Liver (tissue), 9 donors: ENCODE results near the gene CLDN6. TPM values are rescaled to one million over a fixed set of nuclear protein-coding genes. Genes with fewer than 3 reads are reported as not detected.

Experiments used
- DNase-seq: peaks from one replicate; pipeline ENCODE4 v3.0.0-alpha.2; 2017; ENCODE audit warnings: low spot score
- H3K27ac ChIP-seq, 2 donors: one replicate each; pipeline ENCODE4 v1.7.0; 2013; ENCODE audit warnings: inconsistent platforms in 2 of 2, low read length in 2 of 2, control low read depth in 1 of 2, low read depth in 1 of 2, mild to moderate bottlenecking in 1 of 2
- H3K27me3 ChIP-seq, 4 donors: one replicate each; pipeline versions ENCODE4 v1.6.1 to v1.7.0; 2013; ENCODE audit warnings: low read length in 3 of 4, inconsistent platforms in 1 of 4, mild to moderate bottlenecking in 1 of 4, moderate library complexity in 1 of 4; ENCODE audit not compliant: control insufficient read depth in 4 of 4, insufficient read depth in 4 of 4
- H3K36me3 ChIP-seq, 4 donors: one replicate each; pipeline versions ENCODE4 v1.6.1 to v1.7.0; 2013; ENCODE audit warnings: low read length in 3 of 4, mild to moderate bottlenecking in 3 of 4, low read depth in 1 of 4, moderate library complexity in 1 of 4; ENCODE audit not compliant: control insufficient read depth in 4 of 4, insufficient read depth in 3 of 4
- H3K4me1 ChIP-seq, 4 donors: one replicate each; pipeline versions ENCODE4 v1.6.1 to v1.7.0; 2013; ENCODE audit warnings: low read length in 3 of 4, mild to moderate bottlenecking in 3 of 4, moderate library complexity in 1 of 4; ENCODE audit not compliant: control insufficient read depth in 4 of 4, insufficient read depth in 4 of 4
- H3K4me3 ChIP-seq, 3 donors: one replicate each; pipeline versions ENCODE4 v1.6.1 to v1.7.0; 2013; ENCODE audit warnings: low read length in 3 of 3, control low read depth in 1 of 3, low read depth in 1 of 3, mild to moderate bottlenecking in 1 of 3
- H3K9ac ChIP-seq, 2 donors: one replicate each; pipeline ENCODE4 v1.7.0; 2013; ENCODE audit warnings: low read length in 2 of 2, mild to moderate bottlenecking in 2 of 2, moderate library complexity in 2 of 2, control low read depth in 1 of 2, low read depth in 1 of 2
- H3K9me3 ChIP-seq, 4 donors: one replicate each; pipeline versions ENCODE4 v1.6.1 to v1.7.0; 2013; ENCODE audit warnings: low read length in 3 of 4; ENCODE audit not compliant: control insufficient read depth in 4 of 4
- EGR1 ChIP-seq, 2 donors: IDR thresholded peaks; 2 replicates each; pipeline ENCODE4 v1.6.1; 2016 to 2018; ENCODE audit warnings: antibody characterized with exemption in 2 of 2, low read depth in 2 of 2
- FOXA1 ChIP-seq: IDR thresholded peaks from 2 replicates; pipeline ENCODE4 v1.6.1; 2016; ENCODE audit warnings: antibody characterized with exemption
- FOXA2 ChIP-seq: IDR thresholded peaks from 2 replicates; pipeline ENCODE4 v1.6.1; 2016; ENCODE audit warnings: antibody characterized with exemption
- GABPA ChIP-seq, 2 donors: IDR thresholded peaks in 1 of 2; conservative IDR thresholded peaks in 1 of 2; 2 replicates each; pipeline ENCODE4 v1.6.1; 2016; ENCODE audit warnings: antibody characterized with exemption in 2 of 2, mild to moderate bottlenecking in 1 of 2, moderate library complexity in 1 of 2
- HNF4G ChIP-seq: IDR thresholded peaks from 2 replicates; pipeline ENCODE4 v1.6.1; 2016; ENCODE audit warnings: antibody characterized with exemption
- NR2F2 ChIP-seq: IDR thresholded peaks from 2 replicates; pipeline ENCODE4 v1.6.1; 2016; ENCODE audit warnings: antibody characterized with exemption
- RAD21 ChIP-seq, 2 donors: IDR thresholded peaks; 2 replicates each; pipeline ENCODE4 v1.6.1; 2016; ENCODE audit warnings: antibody characterized with exemption in 2 of 2, mild to moderate bottlenecking in 2 of 2
- RXRA ChIP-seq, 2 donors: IDR thresholded peaks; 2 replicates each; pipeline ENCODE4 v1.6.1; 2017 to 2018; ENCODE audit warnings: antibody characterized with exemption in 2 of 2, mild to moderate bottlenecking in 1 of 2
- SP1 ChIP-seq: IDR thresholded peaks from 2 replicates; pipeline ENCODE4 v1.6.1; 2018; ENCODE audit warnings: antibody characterized with exemption, mild to moderate bottlenecking
- TAF1 ChIP-seq: conservative IDR thresholded peaks from 2 replicates; pipeline ENCODE4 v1.6.1; 2016; ENCODE audit warnings: antibody characterized with exemption, mild to moderate bottlenecking
- YY1 ChIP-seq: IDR thresholded peaks from 2 replicates; pipeline ENCODE4 v1.6.1; 2016; ENCODE audit warnings: antibody characterized with exemption, mild to moderate bottlenecking
- WGBS: extraction: QIAGEN DNeasy Blood & Tissue Kit; methylation state at CpG from one replicate; pipeline ENCODE4 v1.1.7; 2013; 5-methylcytosine and 5-hydroxymethylcytosine counted together
- polyA plus RNA-seq, 2 donors: library from polyadenylated mRNA; stranded (reverse) in 1 of 2; unstranded in 1 of 2; fragments of 200-250 nt in 1 of 2; fragments of >200 nt in 1 of 2; fragmentation: Nextera tagmentation in 1 of 2; extraction: Ambion mirVana in 1 of 2; gene quantifications; one replicate each; pipeline versions ENCODE4 v1.2.1 to v1.2.3, GENCODE V29; 2013 to 2015
- total RNA-seq, 2 donors: library from RNA; depleted of rRNA; stranded (reverse); fragments of >200 nt; gene quantifications; one replicate each; pipeline ENCODE4 v1.2.3, GENCODE V29; 2014
- TF ChIP-seq, protein P1 (sequence below): IDR thresholded peaks from 2 replicates; pipeline ENCODE4 v1.6.1; 2016; ENCODE audit warnings: antibody characterized with exemption, mild to moderate bottlenecking
- TF ChIP-seq, protein P2 (sequence below): IDR thresholded peaks from 2 replicates; pipeline ENCODE4 v1.6.1; 2016; ENCODE audit warnings: antibody characterized with exemption
- TF ChIP-seq, protein P3 (sequence below): fragments of 150-350 bp; IDR thresholded peaks from 2 replicates; pipeline ENCODE4 v1.5.1; 2017; ENCODE audit warnings: improper control_type of control experiment, low read depth, low read length; ENCODE audit not compliant: missing input control
- TF ChIP-seq, protein P4 (sequence below): IDR thresholded peaks from 2 replicates; pipeline ENCODE4 v1.6.1; 2016; ENCODE audit warnings: antibody characterized with exemption
- donor health status: healthy.
- donor health status: healthy.
- donor health status: healthy.
- donor health status: healthy.
- donor health status: healthy.

The CLDN6 gene
- total and polyA plus RNA-seq, 4 donors, result 0.75 TPM; not detected in 3

DNA sequence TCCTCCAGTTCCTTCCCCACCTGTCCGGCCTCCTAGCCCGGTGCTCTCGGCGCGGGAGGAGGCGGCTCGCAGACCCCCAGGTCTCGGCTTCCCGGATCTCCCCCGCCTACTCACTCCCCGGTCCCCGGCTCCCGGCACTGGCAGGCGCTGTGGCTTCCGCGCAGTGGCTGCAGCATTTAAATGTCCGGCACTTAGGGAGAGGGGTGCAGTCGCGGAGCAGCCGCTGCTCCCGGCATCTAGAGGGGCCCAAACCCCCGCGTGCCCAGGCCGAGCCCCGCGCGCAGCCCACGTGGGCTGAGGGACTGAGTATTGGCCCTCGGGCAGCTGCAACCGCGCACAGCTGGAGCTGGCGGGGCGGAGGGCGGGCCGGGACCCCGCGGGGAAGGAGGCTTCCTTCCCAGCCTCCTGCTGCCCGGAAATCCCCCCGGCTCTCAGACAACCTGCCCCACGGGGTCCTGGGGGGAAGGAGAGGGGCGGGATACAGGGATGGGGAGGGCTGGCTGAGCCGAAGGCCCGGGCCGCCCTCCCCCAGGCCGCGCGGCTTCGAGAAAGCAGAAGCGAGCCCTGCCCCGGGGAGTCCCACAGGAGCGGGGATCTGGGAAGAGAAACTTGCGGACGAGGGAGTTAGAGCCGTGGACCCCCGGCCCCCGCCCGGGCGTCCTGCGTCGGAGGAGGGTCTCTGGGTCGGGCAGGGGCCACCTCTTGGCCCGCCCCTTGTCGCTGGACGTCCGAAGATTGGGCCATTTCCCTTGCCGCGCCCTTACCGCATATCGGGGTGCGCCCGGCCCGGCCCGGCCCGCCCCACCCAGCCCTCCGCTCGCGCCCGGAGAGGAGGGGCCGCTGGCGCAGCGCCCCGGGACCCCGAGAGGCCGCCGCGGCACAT, 28.0 kb upstream of the CLDN6 start, which contains the start of gene MMP25:
MMP25 (plus strand) TSS at position 804 of the 883 bp plus-strand sequence. CDS start 357 bp downstream, outside the sequence.
- Histone ChIP-seq H3K9ac (no peak within 1 kb of the TSS), H3K4me3 (peak within 1 kb of the TSS in 1 of 3 donors; percentile 41), H3K27ac (no peak within 1 kb of the TSS), H3K36me3 (no peaks in the 10 kb centered on the region), H3K4me1 (peaks cover 0 to 14% (median 5%) of the 10 kb centered on the region in 4 donors), H3K27me3 (peaks cover 0 to 6% (median 3%) of the 10 kb centered on the region in 4 donors), H3K9me3 (no peaks in the 10 kb centered on the region)
- WGBS, result 3% methylated on average over 86 of the region's 86 CpGs
- no peak for DNase-seq
- TF ChIP-seq GABPA (IDR thresholded peaks at IDR 0.05 in 1 of 2, conservative IDR thresholded peaks at IDR 0.05 in 1 of 2) (no peak), FOXA1 (no peak), HNF4G (no peak), NR2F2 (no peak), RXRA (IDR thresholded peaks at IDR 0.05) (no peak), RAD21 (IDR thresholded peaks at IDR 0.05) (no peak), YY1 (no peak), EGR1 (IDR thresholded peaks at IDR 0.05; ENCODE audit: low read depth in 2 of 2) (no peak), FOXA2 (no peak)
- TF ChIP-seq, protein P1, sequence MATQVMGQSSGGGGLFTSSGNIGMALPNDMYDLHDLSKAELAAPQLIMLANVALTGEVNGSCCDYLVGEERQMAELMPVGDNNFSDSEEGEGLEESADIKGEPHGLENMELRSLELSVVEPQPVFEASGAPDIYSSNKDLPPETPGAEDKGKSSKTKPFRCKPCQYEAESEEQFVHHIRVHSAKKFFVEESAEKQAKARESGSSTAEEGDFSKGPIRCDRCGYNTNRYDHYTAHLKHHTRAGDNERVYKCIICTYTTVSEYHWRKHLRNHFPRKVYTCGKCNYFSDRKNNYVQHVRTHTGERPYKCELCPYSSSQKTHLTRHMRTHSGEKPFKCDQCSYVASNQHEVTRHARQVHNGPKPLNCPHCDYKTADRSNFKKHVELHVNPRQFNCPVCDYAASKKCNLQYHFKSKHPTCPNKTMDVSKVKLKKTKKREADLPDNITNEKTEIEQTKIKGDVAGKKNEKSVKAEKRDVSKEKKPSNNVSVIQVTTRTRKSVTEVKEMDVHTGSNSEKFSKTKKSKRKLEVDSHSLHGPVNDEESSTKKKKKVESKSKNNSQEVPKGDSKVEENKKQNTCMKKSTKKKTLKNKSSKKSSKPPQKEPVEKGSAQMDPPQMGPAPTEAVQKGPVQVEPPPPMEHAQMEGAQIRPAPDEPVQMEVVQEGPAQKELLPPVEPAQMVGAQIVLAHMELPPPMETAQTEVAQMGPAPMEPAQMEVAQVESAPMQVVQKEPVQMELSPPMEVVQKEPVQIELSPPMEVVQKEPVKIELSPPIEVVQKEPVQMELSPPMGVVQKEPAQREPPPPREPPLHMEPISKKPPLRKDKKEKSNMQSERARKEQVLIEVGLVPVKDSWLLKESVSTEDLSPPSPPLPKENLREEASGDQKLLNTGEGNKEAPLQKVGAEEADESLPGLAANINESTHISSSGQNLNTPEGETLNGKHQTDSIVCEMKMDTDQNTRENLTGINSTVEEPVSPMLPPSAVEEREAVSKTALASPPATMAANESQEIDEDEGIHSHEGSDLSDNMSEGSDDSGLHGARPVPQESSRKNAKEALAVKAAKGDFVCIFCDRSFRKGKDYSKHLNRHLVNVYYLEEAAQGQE, result no peak
- TF ChIP-seq, protein P2, sequence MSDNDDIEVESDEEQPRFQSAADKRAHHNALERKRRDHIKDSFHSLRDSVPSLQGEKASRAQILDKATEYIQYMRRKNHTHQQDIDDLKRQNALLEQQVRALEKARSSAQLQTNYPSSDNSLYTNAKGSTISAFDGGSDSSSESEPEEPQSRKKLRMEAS, result no peak
- TF ChIP-seq, protein P3, sequence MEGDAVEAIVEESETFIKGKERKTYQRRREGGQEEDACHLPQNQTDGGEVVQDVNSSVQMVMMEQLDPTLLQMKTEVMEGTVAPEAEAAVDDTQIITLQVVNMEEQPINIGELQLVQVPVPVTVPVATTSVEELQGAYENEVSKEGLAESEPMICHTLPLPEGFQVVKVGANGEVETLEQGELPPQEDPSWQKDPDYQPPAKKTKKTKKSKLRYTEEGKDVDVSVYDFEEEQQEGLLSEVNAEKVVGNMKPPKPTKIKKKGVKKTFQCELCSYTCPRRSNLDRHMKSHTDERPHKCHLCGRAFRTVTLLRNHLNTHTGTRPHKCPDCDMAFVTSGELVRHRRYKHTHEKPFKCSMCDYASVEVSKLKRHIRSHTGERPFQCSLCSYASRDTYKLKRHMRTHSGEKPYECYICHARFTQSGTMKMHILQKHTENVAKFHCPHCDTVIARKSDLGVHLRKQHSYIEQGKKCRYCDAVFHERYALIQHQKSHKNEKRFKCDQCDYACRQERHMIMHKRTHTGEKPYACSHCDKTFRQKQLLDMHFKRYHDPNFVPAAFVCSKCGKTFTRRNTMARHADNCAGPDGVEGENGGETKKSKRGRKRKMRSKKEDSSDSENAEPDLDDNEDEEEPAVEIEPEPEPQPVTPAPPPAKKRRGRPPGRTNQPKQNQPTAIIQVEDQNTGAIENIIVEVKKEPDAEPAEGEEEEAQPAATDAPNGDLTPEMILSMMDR, result no peak
- TF ChIP-seq, protein P4, sequence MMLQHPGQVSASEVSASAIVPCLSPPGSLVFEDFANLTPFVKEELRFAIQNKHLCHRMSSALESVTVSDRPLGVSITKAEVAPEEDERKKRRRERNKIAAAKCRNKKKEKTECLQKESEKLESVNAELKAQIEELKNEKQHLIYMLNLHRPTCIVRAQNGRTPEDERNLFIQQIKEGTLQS, result no peak

DNA sequence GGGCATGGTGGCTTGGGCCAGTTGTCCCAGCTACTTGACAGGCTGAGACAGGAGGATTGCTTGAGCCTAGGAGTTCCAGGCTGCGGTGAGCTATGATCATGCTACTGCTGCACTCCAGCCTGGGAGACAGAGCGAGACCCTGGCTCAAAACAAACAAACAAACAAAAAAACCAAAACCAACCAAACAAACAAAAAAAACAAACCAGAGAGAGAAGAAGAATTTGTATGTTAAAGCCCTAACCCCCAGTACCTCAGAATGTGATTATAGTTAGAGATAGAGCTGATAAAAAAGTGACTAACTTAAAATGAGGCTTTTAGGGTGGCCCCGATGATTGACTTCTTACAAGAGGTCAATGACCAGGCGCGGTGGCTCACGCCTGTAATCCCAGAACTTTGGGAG, 26.7 kb upstream of the CLDN6 start:
- H3K36me3 ChIP-seq, result no peaks in the 10 kb centered on the region
- H3K4me1 ChIP-seq, result peaks cover 0 to 14% (median 5%) of the 10 kb centered on the region in 4 donors
- no peak overlapping the region for H3K4me3 ChIP-seq
- no peak for DNase-seq
- no peak overlapping the region for H3K9ac ChIP-seq
- TF ChIP-seq SP1, result no peak
- TF ChIP-seq RXRA (IDR thresholded peaks at IDR 0.05), result no peak
- no peak for TF ChIP-seq TAF1
- TF ChIP-seq YY1, result no peak
- H3K27me3 ChIP-seq, result peaks cover 0 to 6% (median 3%) of the 10 kb centered on the region in 4 donors
- no peaks in the 10 kb centered on the region for H3K9me3 ChIP-seq
- no peak overlapping the region for H3K27ac ChIP-seq
- 87% methylated on average over 6 of the region's 6 CpGs for WGBS
